ENCODE data around the gene PTPRS. TPM values are rescaled to one million over a fixed set of nuclear protein-coding genes. Genes with fewer than 3 reads are reported as not detected.

Gene PTPRS
- total and polyA plus RNA-seq, 2 of the 8 experiments (the other 6 are each of a cell fraction or from before 2014, with no cell fraction given), result 96.8 to 223 TPM

GRCh38 chr19:5372572-5373200 lies 32.1 kb upstream of the PTPRS start:
- CTCF ChIA-PET (ENCODE audit: partially characterized antibody), result interaction anchor here (0.6 to 1.0 kb wide), 4 partner anchors 8 to 170 kb away, joined by 3 to 4 read pairs (median 3); no protein-coding TSS in a partner anchor
- FAIRE-seq (no peak), DNase-seq (ENCODE audit: low read depth in 1 of 2, low spot score in 2 of 2) (no peak)
- H3K4ac ChIP-seq (replicated peaks; ENCODE audit: insufficient read length, low read depth, low read length), result no peak overlapping the region
- peaks cover 10% of the 10 kb centered on the region for H3K23me2 ChIP-seq (ENCODE audit: low read depth, low read length)
- H4K91ac ChIP-seq (replicated peaks; ENCODE audit: insufficient read length, low read length), result no peak overlapping the region
- H4K8ac ChIP-seq (ENCODE audit: extremely low read depth, insufficient read depth, low read length), result no peak overlapping the region
- H3K79me2 ChIP-seq (ENCODE audit: control insufficient read depth in 1 of 2, insufficient read depth in 2 of 2, low read length in 2 of 2), result peaks cover 0 to 6% of the 10 kb centered on the region in 2 experiments; a peak in 1 of 4 replicates
- no peak overlapping the region for H4K5ac ChIP-seq (ENCODE audit: insufficient read length, low read depth, low read length)
- H3K79me1 ChIP-seq (ENCODE audit: low read depth, low read length), result no peaks in the 10 kb centered on the region
- TF ChIP-seq POU5F1 (IDR thresholded peaks at IDR 0.05; ENCODE audit: low read depth, low read length), result no peak
- no peak for TF ChIP-seq CEBPB (IDR thresholded peaks at IDR 0.05; ENCODE audit: low read depth, low read length)
- no peak for TF ChIP-seq KDM4A (IDR thresholded peaks at IDR 0.05; ENCODE audit: low read depth, low read length, severe bottlenecking)
- no peak overlapping the region for H3K4me3 ChIP-seq (ENCODE audit: extremely low read depth in 1 of 4, insufficient read depth in 2 of 4, low read depth in 3 of 4, low read length in 4 of 4)
- H3K56ac ChIP-seq (replicated peaks; ENCODE audit: insufficient read length, low read depth, low read length), result no peak overlapping the region
- POLR2A ChIA-PET (ENCODE audit: partially characterized antibody), result interaction anchor here (1.4 to 2.5 kb wide), 2 partner anchors 8 to 21 kb away, joined by 6 read pairs; no protein-coding TSS in a partner anchor
- H3K14ac ChIP-seq (ENCODE audit: insufficient read length), result no peak overlapping the region
- H2BK120ac ChIP-seq (replicated peaks; ENCODE audit: low read depth, low read length), result no peak overlapping the region
- H3K4me2 ChIP-seq (ENCODE audit: insufficient read depth in 1 of 2, low read depth in 2 of 2, low read length in 2 of 2), result no peak overlapping the region
- no peak overlapping the region for H2AK5ac ChIP-seq (ENCODE audit: low read depth, low read length)
- H2BK15ac ChIP-seq (ENCODE audit: low read length), result no peak overlapping the region
- H2AFZ ChIP-seq (ENCODE audit: low read length), result no peak overlapping the region
- no peaks in the 10 kb centered on the region for H3K9me3 ChIP-seq (ENCODE audit: insufficient read depth in 2 of 2, low read depth in 1 of 2, low read length in 1 of 2)
- no peak overlapping the region for H3K9ac ChIP-seq (replicated peaks in 1 of 4; ENCODE audit: extremely low read depth in 1 of 4, low read depth in 3 of 4, low read length in 3 of 4)
- no peak overlapping the region for H2BK20ac ChIP-seq (ENCODE audit: low read length)
- H2BK5ac ChIP-seq (ENCODE audit: low read depth, low read length), result no peak overlapping the region
- no peak overlapping the region for H3K18ac ChIP-seq (ENCODE audit: extremely low read depth, low read length)
- H3K27ac ChIP-seq (ENCODE audit: low read depth, low read length), result no peak overlapping the region
- 85% methylated on average over 4 of the region's 4 CpGs; no CpG with 5 or more reads in 1 of the 2 experiments for WGBS, 2 experiments (ENCODE audit: extremely low coverage in 1 of 2, insufficient coverage in 1 of 2, insufficient read length in 1 of 2, insufficient replicate concordance in 2 of 2, low coverage in 1 of 2, low lambda C conversion rate in 2 of 2, missing lambda C conversion rate in 1 of 2)
- H3K4me1 ChIP-seq (replicated peaks in 1 of 4; ENCODE audit: control insufficient read depth in 3 of 4, insufficient read depth in 4 of 4, low read length in 3 of 4), result no peaks in the 10 kb centered on the region
- no peak overlapping the region for H3K23ac ChIP-seq (ENCODE audit: insufficient read length)
- H3K36me3 ChIP-seq (ENCODE audit: control insufficient read depth in 2 of 4, insufficient read depth in 4 of 4, low read length in 3 of 4), result no peaks in the 10 kb centered on the region
- H3K27me3 ChIP-seq (replicated peaks in 1 of 4; ENCODE audit: control insufficient read depth in 3 of 4, extremely low read depth in 1 of 4, insufficient read depth in 3 of 4, low read length in 3 of 4), result peaks cover 0 to 5% (median 3%) of the 10 kb centered on the region in 4 experiments; a peak in 4 of 7 replicates
- H4K20me1 ChIP-seq (replicated peaks in 1 of 2; ENCODE audit: control insufficient read depth in 1 of 2, insufficient read depth in 2 of 2, low read length in 2 of 2), result peaks cover 0 to 12% of the 10 kb centered on the region in 2 experiments
- H2BK12ac ChIP-seq (ENCODE audit: low read depth, low read length), result no peak overlapping the region

Data from H1 (cell line).